Neuron (in vitro differentiated cells): ENCODE data around the gene KLHL22.
"Not testable (repeated sequence)": the region's sequence is repeated elsewhere in the genome, so short reads cannot be mapped to it uniquely, and the experiment has no call there.

Experiments
- H2AFZ ChIP-seq: one replicate; pipeline ENCODE4 v1.6.1; 2013; ENCODE audit warnings: low read depth, mild to moderate bottlenecking, inconsistent platforms, low read length, moderate library complexity
- H3K27me3 ChIP-seq: one replicate; pipeline ENCODE4 v1.6.1; 2013; ENCODE audit warnings: low read length; ENCODE audit not compliant: insufficient read depth
- H3K36me3 ChIP-seq: one replicate; pipeline ENCODE4 v1.6.1; 2013; ENCODE audit warnings: low read length; ENCODE audit not compliant: insufficient read depth
- H3K4me1 ChIP-seq: one replicate; pipeline ENCODE4 v1.6.1; 2013; ENCODE audit warnings: low read length; ENCODE audit not compliant: insufficient read depth
- H3K4me3 ChIP-seq: 2 replicates; pipeline ENCODE4 v1.5.1; 2013; ENCODE audit warnings: mild to moderate bottlenecking, low read length, moderate library complexity
- H3K9me3 ChIP-seq: one replicate; pipeline ENCODE4 v1.6.1; 2013; ENCODE audit warnings: low read length

The KLHL22 gene

DNA sequence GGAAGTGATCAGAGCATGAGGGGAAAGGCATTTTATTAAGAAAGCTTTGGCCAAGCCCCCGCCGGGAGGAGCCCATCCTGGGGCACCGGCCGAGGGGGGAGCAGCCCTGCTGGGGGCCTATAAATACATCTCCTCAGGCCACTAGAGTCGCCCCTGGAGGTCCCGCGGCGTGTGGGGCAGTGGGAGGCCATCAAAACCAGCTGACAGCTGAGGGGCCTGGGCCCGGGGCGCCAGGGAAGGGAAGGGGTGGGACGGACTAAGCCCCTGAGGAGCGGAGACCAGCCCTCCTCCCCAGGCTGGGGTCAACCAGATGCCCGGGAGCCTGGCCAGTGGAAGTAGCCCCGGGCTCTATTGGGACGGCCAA, 71.0 kb downstream of the KLHL22 start:
- H3K36me3 ChIP-seq: peaks cover 35% of the 10 kb centered on the region
- peaks cover 15% of the 10 kb centered on the region for H3K4me1 ChIP-seq
- no peak overlapping the region for H2AFZ ChIP-seq
- H3K27me3 ChIP-seq: no peaks in the 10 kb centered on the region
- no peaks in the 10 kb centered on the region for H3K9me3 ChIP-seq
- H3K4me3 ChIP-seq: no peak overlapping the region

DNA sequence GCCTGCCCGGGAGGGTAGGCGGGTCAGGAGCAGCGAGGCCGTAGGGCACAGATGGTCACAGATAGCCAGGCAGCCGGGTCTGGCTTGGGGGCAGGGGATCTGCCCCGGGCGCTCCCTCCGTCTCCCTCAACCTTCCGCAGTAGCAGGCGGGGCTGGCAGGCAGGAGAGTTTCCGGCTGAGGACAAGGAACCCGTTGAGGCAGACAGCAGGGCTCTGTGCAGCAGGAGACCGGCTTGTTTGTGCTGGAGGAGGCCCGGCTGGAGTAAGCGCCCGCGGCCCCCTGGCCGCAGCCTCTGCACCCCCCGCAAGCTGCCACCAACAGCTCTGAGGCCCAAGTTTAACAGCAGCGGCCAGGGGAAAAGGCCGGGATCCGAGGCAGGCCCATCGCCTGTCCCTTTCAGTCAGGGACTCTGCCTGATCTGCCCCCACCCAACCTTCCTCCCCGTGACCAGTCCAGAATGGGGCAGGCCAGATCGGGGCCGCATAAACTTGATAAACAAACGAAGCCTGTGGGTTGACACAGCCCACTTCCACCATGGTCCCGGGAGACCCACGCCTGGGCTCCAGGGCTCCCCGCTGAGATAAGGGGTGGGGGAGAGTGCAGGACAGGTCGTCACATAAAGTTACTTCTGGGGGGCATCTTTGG, 71.6 kb downstream of the KLHL22 start:
- Histone ChIP-seq H3K4me1 (peaks cover 15% of the 10 kb centered on the region), H2AFZ (no peak overlapping the region), H3K27me3 (no peaks in the 10 kb centered on the region), H3K36me3 (peaks cover 32% of the 10 kb centered on the region), H3K9me3 (no peaks in the 10 kb centered on the region), H3K4me3 (no peak overlapping the region)

DNA sequence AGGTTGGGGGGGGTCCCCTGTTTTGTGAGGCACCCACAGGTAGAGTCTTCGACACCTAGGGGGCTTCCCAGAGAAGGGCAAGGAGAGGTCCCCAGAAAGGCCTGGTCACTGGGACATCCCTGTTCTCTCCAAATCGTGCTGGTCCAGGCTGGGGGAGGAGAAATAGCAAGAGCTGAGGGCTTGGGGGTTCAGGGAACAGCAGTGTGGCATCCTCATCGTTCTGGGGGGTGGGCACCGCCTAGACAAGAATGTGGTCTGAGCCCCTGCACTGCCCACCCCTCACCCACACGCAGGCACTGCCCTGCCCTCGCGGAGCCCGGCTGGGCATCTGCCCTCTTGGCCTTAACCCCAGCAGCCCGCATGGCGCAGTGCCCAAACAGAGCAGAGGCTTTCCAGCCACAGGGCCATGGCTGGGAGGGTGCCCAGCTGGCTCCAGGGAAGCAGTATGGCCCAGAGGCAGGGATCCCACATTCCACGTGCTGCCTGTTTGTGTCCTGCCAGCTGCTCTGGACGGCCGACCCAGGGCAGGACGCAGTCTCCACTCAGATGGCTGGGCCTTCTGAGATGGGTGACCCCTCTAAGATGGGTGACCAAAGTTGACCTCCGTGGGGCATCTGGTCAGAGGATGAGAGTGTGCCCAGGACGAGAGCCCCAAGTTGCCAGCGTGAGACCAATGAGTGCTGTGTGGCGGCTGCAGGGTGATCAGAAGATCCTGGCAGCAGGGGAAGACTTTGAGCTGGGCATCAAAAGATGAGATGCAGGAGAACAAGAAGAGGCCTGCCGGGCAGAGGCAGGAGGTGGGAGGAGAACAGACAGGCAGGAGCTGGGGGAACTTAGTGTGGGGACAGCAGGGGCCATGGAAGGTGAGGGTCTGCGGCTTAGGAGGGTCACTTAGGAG, 72.3 kb downstream of the KLHL22 start:
- H3K36me3 ChIP-seq: peaks cover 25% of the 10 kb centered on the region
- no peak overlapping the region for H2AFZ ChIP-seq
- H3K4me3 ChIP-seq: no peak overlapping the region
- peaks cover 15% of the 10 kb centered on the region for H3K4me1 ChIP-seq
- H3K9me3 ChIP-seq: no peaks in the 10 kb centered on the region
- H3K27me3 ChIP-seq: no peaks in the 10 kb centered on the region

GRCh38 chr22:20422271-20423007, 73.2 kb downstream of the KLHL22 start:
- H3K4me1 ChIP-seq: peaks cover 15% of the 10 kb centered on the region
- H3K9me3 ChIP-seq: no peaks in the 10 kb centered on the region
- H3K36me3 ChIP-seq: peaks cover 20% of the 10 kb centered on the region
- H2AFZ ChIP-seq: peak overlapping the region; percentile 4
- H3K27me3 ChIP-seq: no peaks in the 10 kb centered on the region
- no peak overlapping the region for H3K4me3 ChIP-seq

GRCh38 chr22:20421507-20421874, 74.1 kb downstream of the KLHL22 start:
- Histone ChIP-seq H3K36me3 (peaks cover 12% of the 10 kb centered on the region), H3K4me1 (peaks cover 15% of the 10 kb centered on the region), H3K27me3 (no peaks in the 10 kb centered on the region), H3K9me3 (no peaks in the 10 kb centered on the region), H3K4me3 (no peak overlapping the region), H2AFZ (no peak overlapping the region)

DNA sequence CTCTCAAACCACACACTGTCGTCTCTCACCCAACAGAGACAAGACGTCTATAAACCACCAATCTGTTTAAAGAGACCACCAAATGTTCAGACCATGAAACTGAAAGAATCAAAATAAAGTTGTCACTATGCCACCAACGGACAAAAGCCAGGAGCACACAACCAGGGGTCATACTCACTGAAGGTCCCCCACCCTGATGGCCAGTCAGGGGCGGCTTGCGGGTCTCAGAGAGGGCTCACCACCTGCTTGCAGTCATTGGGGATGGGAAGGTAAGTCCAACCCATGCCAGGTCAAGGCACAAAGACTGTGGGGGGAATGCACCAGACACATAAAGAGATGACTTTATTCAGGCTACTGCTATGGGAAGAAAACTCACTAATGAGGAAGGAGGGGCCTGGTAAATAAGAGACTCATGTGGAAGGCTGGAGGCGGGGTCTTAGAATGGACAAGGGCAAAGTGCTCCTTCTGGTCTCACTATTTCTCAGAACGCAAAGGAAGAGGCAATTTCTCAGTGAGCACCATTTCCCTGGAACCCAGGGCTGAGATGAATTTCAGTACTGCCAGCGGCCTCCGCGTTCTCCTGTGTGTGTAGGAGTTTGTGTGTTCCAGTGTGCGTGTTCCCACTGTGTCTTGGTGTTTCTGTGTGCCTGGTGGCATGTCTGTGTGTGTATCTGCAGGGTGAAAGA, 75.3 kb downstream of the KLHL22 start:
- H3K36me3 ChIP-seq: peaks cover 6% of the 10 kb centered on the region
- no peak overlapping the region for H3K4me3 ChIP-seq
- no peaks in the 10 kb centered on the region for H3K9me3 ChIP-seq

GRCh38 chr22:20419664-20419951, 76.0 kb downstream of the KLHL22 start:
- H3K4me1 ChIP-seq: peaks cover 15% of the 10 kb centered on the region
- H3K9me3 ChIP-seq: no peaks in the 10 kb centered on the region
- H2AFZ ChIP-seq: no peak overlapping the region
- no peaks in the 10 kb centered on the region for H3K27me3 ChIP-seq
- H3K36me3 ChIP-seq: peaks cover under 1% of the 10 kb centered on the region
- no peak overlapping the region for H3K4me3 ChIP-seq

More for the DNA sequence above, 75.3 kb downstream of the KLHL22 start:
- no peak overlapping the region for H2AFZ ChIP-seq
- peaks cover 15% of the 10 kb centered on the region for H3K4me1 ChIP-seq
- no peaks in the 10 kb centered on the region for H3K27me3 ChIP-seq

GRCh38 chr22:20418211-20418788, 77.3 kb downstream of the KLHL22 start:
- no peaks in the 10 kb centered on the region for H3K27me3 ChIP-seq
- peak overlapping the region; percentile 33 for H3K4me3 ChIP-seq
- H3K9me3 ChIP-seq: no peaks in the 10 kb centered on the region
- H2AFZ ChIP-seq: peak overlapping the region; percentile 34
- no peaks in the 10 kb centered on the region for H3K36me3 ChIP-seq
- H3K4me1 ChIP-seq: peaks cover 12% of the 10 kb centered on the region

DNA sequence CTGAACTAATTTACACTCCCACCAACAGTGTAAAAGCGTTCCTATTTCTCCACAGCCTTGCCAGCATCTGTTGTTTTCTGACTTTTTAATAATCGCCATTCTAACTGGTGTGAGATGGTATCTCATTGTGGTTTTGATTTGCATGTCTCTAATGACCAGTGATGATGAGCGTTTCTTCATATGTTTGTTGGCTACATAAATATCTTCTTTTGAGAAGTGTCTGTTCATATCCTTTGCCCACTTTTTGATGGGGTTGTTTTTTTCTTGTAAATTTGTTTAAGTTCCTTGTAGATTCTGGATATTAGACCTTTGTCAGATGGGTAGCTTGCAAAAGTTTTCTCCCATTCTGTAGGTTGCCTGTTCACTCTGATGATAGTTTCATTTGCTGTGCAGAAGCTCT, 79.9 kb downstream of the KLHL22 start:
- H3K4me1 ChIP-seq: peaks cover 11% of the 10 kb centered on the region
- H3K27me3 ChIP-seq, H2AFZ ChIP-seq, H3K36me3 ChIP-seq, H3K9me3 ChIP-seq, H3K4me3 ChIP-seq: not testable (repeated sequence)

DNA sequence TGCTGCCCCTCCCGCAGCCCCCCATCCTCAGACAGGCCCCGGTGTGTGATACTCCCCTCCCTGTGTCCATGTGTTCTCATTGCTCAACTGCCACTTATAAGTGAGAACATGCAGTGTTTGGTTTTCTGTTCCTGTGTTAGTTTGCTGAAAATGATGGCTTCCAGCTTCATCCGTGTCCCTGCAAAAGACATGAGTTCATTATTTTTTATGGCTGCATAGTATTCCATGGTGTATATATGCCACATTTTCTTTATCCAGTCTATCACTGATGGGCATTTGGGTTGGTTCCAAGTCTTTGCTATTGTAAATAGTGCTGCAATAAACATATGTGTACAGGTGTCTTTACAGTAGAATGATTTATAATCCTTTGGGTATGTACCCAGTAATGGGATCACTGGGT, 80.4 kb downstream of the KLHL22 start:
- not testable (repeated sequence) for H3K27me3 ChIP-seq, H2AFZ ChIP-seq, H3K4me3 ChIP-seq, H3K36me3 ChIP-seq, H3K9me3 ChIP-seq
- H3K4me1 ChIP-seq: peaks cover 11% of the 10 kb centered on the region

DNA sequence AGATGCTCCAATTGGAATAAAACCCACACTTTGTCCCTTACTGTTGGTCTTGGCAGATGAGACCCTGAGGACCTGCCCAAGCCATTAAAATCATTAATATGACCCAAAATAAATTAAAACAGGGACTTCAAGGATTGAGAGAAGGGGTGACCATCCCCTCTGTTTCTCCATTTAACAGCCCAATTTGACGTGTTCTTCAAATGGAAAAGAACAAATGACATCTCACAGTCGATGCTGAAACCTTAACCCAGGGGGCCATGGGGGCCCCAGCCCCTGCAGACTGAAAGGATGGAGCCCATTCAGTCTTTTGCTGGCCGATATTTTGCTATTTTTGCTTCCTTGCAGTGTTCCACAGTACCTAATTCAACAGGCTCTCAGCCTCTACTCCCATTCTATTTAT, 81.1 kb downstream of the KLHL22 start:
- H3K36me3 ChIP-seq: no peaks in the 10 kb centered on the region
- no peak overlapping the region for H3K4me3 ChIP-seq
- H3K27me3 ChIP-seq: no peaks in the 10 kb centered on the region
- no peak overlapping the region for H2AFZ ChIP-seq
- H3K4me1 ChIP-seq: peaks cover 11% of the 10 kb centered on the region
- H3K9me3 ChIP-seq: no peaks in the 10 kb centered on the region

GRCh38 chr22:20414059-20414440, 81.5 kb downstream of the KLHL22 start:
- no peaks in the 10 kb centered on the region for H3K36me3 ChIP-seq
- H3K4me3 ChIP-seq: no peak overlapping the region
- H2AFZ ChIP-seq: no peak overlapping the region
- H3K4me1 ChIP-seq: peaks cover 11% of the 10 kb centered on the region
- no peaks in the 10 kb centered on the region for H3K27me3 ChIP-seq
- no peaks in the 10 kb centered on the region for H3K9me3 ChIP-seq
